Pancreas (tissue), 10 donors: ENCODE measurements around the gene B4GALT1. TPM values are rescaled to one million over a fixed set of nuclear protein-coding genes. Genes with fewer than 3 reads are reported as not detected.
A peak's percentile ranks its signal among the peaks of the same experiment; 100 is the strongest.

ENCODE experiments used
- ATAC-seq, 4 donors: fragments of 200-7000 bp; cut with Tn5 transposase; one replicate each; pipeline versions ENCODE4 v1.8.0 to v1.9.1; 2020; ENCODE audit warnings: mild to moderate bottlenecking in 4 of 4, moderate library complexity in 4 of 4
- DNase-seq, 6 donors: peaks; one replicate each; pipeline ENCODE4 v3.0.0-alpha.2; 2020
- FAIRE-seq: peaks from 2 replicates; lab custom pipeline; 2012; peaks lifted over from hg19 to GRCh38; lab: Jason Lieb, UNC
- H3K27ac ChIP-seq, 4 donors: fragments of 200-600 bp; sonication (generic); 1 replicate in 3 of 4; 2 replicates in 1 of 4; pipeline versions ENCODE4 v1.5.0 to v1.8.0; 2020
- H3K27me3 ChIP-seq, 4 donors: fragments of 200-600 bp; one replicate each; pipeline ENCODE4 v1.8.0; 2021
- H3K36me3 ChIP-seq, 3 donors: fragments of 200-600 bp; sonication (generic) in 1 of 3; one replicate each; pipeline versions ENCODE4 v1.5.0 to v1.8.0; 2020 to 2021
- H3K4me1 ChIP-seq, 3 donors: fragments of 200-600 bp; one replicate each; pipeline ENCODE4 v1.8.0; 2021
- H3K4me3 ChIP-seq, 4 donors: fragments of 200-600 bp; sonication (generic) in 2 of 4; one replicate each; pipeline versions ENCODE4 v1.5.0 to v1.8.0; 2020 to 2021
- H3K9me3 ChIP-seq, 4 donors: fragments of 200-600 bp; one replicate each; pipeline ENCODE4 v1.8.0; 2021
- CTCF ChIP-seq, 4 donors: fragments of 200-600 bp; sonication (generic) in 3 of 4; IDR thresholded peaks; one replicate each; pipeline versions ENCODE4 v1.5.0 to v1.8.0; 2021; ENCODE audit warnings: antibody characterized with exemption in 4 of 4
- WGBS, 2 donors: extraction: QIAGEN DNeasy Blood & Tissue Kit; methylation state at CpG; one replicate each; pipeline ENCODE4 v1.1.7; 2013; 5-methylcytosine and 5-hydroxymethylcytosine counted together
- intact Hi-C, 3 donors: fragments of 100-400 bp; cut with DNase I; formaldehyde crosslinking; loops; one replicate each; pipeline versions ENCODE4 v1.11.1 to v1.14.2; 2022
- polyA plus RNA-seq, 2 donors: library from polyadenylated mRNA; stranded (reverse); fragments of 200-250 nt; gene quantifications; one replicate each; pipeline ENCODE4 v1.2.3, GENCODE V29; 2013
- total RNA-seq, 6 donors: library from RNA; stranded (reverse); fragmentation: NEBNext Ultra II Directional in 4 of 6; extraction: Animal tissue kit (Norgen Biotek cat#: 25700) in 4 of 6; gene quantifications; one replicate each; pipeline versions ENCODE4 v1.2.1 to v1.2.4, GENCODE V29; 2021 to 2023
- donor health status: healthy with polysubstance abuse.
- donor health status: DM: no; HTN: no; CAD: no; lungs with moderate emphysema.
- donor health status: DM: no; HTN: no; CAD: no.
- donor health status: control.
- donor health status: control.
- donor health status: Bipolar disorder and iron deficiency.
- donor health status: DM: yes; HTN: yes; CAD: no.
- donor health status: DM: no; HTN: no; CAD: no.
- donor health status: DM: no; HTN: no; CAD: no.
- donor health status: DM: yes; HTN: yes; CAD: no.

The B4GALT1 gene
- total and polyA plus RNA-seq, 8 donors, result 9.7 to 54.2 (median 24.4) TPM

DNA sequence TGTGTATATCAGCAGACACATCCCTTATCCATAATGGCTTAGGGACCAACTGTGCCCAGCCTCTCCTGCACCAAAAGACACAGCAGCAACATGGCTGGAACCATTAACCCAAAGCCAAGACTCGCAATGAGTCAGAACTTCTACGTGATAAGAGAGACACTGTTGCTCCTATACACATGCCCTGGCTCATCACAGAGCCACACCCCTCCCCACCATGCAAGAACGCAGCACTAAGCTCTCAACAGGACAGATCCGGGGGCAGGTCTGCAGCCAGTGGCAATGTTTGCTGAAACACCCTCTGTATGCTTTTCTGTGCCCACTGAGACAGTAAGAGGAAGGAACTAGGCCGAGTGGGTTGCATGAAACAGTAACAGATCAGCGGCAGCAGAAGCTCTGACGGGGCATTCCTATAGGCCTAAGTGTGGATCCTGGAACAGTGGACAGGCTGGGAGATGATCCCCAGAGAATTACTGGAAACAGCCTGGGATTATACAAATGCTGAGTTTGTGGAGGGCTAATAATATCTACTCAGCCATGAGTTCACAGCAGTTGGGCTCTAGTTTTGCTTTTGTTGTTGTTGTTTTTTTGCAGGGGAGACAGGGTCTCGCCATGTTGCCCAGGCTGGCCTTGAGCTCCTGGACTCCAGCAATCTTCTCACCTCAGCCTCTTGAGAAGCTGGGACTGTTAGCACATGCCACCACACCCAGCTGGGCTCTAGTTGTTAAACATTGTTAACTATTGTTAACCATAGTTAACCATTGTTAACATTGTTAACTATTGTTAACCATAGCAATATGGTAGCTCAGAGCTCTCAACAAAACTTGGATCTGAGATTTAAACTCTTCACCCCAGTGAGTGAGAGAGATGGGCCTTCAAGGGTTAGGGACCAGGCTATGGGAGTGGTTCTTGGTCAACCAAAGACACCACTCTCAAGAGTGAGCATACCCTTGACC, 41.0 kb downstream of the B4GALT1 start:
- H3K27me3 ChIP-seq, result no peaks in the 10 kb centered on the region
- ATAC-seq (peak in 1 of 4 donors; percentile 18), FAIRE-seq (no peak), DNase-seq (no peak)
- no peaks in the 10 kb centered on the region for H3K9me3 ChIP-seq
- intact Hi-C loops, result no loop called here
- peaks cover 0 to 9% (median under 1%) of the 10 kb centered on the region in 3 donors for H3K4me1 ChIP-seq
- H3K4me3 ChIP-seq, result no peak overlapping the region
- no peak for TF ChIP-seq CTCF (IDR thresholded peaks at IDR 0.05)
- no peaks in the 10 kb centered on the region for H3K36me3 ChIP-seq
- 80 to 82% methylated on average over 8 of the region's 8 CpGs for WGBS, 2 donors
- H3K27ac ChIP-seq, result no peak overlapping the region

DNA sequence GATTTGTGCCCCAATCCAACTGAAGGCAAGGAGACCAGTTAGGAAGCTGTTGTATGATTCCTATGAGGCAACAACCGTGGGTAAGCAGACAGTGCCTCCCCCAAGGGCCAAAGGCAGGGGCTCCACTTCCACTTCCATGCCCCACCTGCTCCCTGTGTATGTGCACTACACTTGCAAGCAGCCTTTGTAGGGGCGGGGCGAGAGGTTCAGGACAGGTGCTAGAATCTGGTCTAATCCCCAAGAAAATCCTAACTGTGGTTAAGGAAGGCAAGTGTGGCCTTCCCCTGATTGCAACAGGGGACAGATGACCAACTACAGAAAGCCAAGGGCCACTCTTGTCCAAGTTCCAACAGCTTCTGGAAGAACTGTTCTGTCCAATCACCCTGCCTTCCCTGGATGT, 41.7 kb downstream of the B4GALT1 start:
- no peaks in the 10 kb centered on the region for H3K36me3 ChIP-seq
- no peak overlapping the region for H3K4me3 ChIP-seq
- H3K4me1 ChIP-seq, result peaks cover 0 to 6% (median 0%) of the 10 kb centered on the region in 3 donors
- no peaks in the 10 kb centered on the region for H3K9me3 ChIP-seq
- no peaks in the 10 kb centered on the region for H3K27me3 ChIP-seq
- no peak overlapping the region for H3K27ac ChIP-seq
- FAIRE-seq (no peak), DNase-seq (no peak), ATAC-seq (no peak)
- 90 to 100% methylated on average over 3 of the region's 3 CpGs for WGBS, 2 donors
- TF ChIP-seq CTCF (IDR thresholded peaks at IDR 0.05), result no peak
- intact Hi-C loops, result no loop called here

- Histone ChIP-seq H3K36me3 (peaks cover 0 to 6% (median 0%) of the 10 kb centered on the region in 3 donors), H3K4me3 (no peak overlapping the region), H3K9me3 (no peaks in the 10 kb centered on the region), H3K4me1 (peaks cover 0 to 5% (median 0%) of the 10 kb centered on the region in 3 donors), H3K27ac (no peak overlapping the region), H3K27me3 (no peaks in the 10 kb centered on the region)
- TF ChIP-seq CTCF (IDR thresholded peaks at IDR 0.05), result no peak
- ATAC-seq (peak in 1 of 4 donors; percentile 34), DNase-seq (no peak), FAIRE-seq (no peak)
- intact Hi-C loops, result no loop called here
- WGBS, 2 donors, result 81 to 82% methylated on average over 9 of the region's 9 CpGs
Observed at GRCh38 chr9:33124751-33125381, 42.3 kb downstream of the B4GALT1 start.

GRCh38 chr9:33124046-33124445, 43.1 kb downstream of the B4GALT1 start:
- 88 to 93% methylated on average over 5 of the region's 5 CpGs for WGBS, 2 donors
- Histone ChIP-seq H3K36me3 (peaks cover 0 to 14% (median 0%) of the 10 kb centered on the region in 3 donors), H3K27ac (no peak overlapping the region), H3K9me3 (no peaks in the 10 kb centered on the region), H3K4me1 (peaks cover 0 to 1% (median 0%) of the 10 kb centered on the region in 3 donors), H3K4me3 (no peak overlapping the region), H3K27me3 (no peaks in the 10 kb centered on the region)
- DNase-seq (no peak), ATAC-seq (no peak), FAIRE-seq (no peak)
- TF ChIP-seq CTCF (IDR thresholded peaks at IDR 0.05), result no peak
- intact Hi-C loops, result no loop called here
